DMS53 (cell line): Measurements from ENCODE around the gene RSPH10B2.
A peak's percentile ranks its signal among the peaks of the same experiment; 100 is the strongest.
"Not testable (repeated sequence)": the region's sequence is repeated elsewhere in the genome, so short reads cannot be mapped to it uniquely, and the experiment has no call there.

Experiments used
- DNase-seq: peaks from one replicate; lab custom pipeline; 2025; lab: John Stamatoyannopoulos, UW

RSPH10B2 gene

DNA sequence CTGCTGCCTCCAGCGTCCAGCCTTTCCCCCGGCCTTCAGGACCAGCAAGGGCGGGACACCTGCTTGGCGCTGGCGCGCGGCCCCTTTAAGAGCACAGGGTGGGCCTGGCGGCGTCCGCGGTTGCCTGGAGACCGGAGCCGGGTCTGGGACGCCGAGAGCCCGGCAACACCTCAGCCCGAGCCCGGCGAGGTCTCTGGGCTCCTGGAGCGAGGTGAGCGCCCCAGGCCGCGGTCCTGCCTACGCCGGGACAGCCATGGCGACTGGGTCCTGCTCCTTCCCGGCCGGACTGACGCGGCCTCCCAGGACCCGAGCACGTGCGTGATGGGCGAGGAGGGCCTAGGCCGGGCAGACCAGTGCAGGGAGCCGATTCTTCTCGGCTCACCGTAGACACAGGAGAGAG is at the start of gene RSPH10B2:
Gene RSPH10B2 (plus strand): TSS at position 140 of the 400 bp plus-strand sequence. CDS start 3,575 bp downstream, outside the sequence.
- DNase-seq = not testable (repeated sequence)

DNA sequence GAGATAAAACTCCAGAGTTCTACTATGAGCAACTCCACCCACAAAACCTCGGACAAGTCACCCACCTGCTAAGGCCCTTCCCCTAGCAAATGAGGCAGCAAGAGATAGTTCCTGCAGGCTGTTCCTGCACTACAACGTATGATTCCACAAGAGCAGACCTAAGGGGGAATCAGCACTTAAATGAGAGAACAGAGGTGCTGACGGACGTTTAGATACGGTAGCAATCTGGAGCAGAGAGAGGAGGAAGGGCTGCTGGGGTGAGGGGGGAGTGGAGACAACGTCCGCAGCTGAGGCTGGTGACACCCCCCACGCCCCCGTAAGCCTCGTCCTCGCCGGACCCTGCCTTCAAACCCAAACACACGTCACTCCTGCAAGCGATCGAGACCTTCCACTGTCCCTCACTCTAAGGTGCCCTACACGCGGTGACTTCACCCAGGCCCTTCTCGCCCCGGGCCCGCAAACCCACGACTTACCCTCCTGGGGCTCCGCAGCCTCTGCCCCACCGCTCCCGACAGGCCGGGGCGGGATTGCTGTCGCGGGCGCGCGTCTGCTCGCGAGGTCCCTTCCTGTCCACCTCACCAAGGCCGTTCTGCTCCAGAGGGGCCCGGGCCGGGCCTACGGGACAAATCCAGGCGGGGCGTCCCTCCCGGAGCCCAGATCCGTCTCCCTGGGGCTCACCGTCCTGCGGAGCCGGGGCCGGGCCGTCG is 47.8 kb upstream of the RSPH10B2 start:
- peak; percentile 72 for DNase-seq

DNA sequence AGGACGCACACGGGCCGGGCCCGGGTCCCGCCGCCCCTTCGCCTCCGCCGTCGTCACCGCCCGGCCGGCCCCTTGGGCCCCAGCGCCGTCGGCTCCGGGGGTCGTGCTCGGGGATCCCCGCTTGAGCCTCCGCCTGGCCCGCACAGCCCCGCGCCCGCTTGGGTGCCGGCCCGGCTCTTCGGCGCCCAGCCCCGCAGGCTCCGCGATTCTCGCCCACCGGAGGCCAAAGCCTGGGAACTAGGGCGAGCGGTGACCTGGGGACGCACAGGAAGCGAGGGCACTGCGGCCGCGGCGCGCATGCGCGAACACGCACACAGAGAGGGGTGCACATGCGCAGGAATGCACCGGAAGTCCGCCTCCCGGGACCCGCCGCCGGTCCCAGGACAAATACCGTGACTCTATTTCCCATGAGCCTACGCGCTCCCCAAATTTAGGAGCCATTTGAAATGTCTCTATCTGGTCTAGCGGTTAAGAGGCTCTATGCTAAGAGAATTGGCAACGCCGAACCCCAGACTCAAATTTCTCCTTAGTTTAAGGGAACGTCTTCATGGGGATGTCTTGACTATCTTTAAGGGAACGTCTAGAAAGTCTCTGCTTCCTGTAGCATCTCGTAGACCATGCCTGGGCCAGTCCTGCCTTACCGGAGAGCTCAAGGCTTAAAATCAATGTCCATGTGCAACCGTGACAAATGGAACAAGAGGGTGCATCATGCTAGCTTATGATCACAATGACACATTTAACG is 47.1 kb upstream of the RSPH10B2 start, which contains the start of gene ZNF12:
Gene ZNF12 (minus strand): TSS at position 282 of the 742 bp plus-strand sequence. CDS start 1,774 bp downstream, outside the sequence.
- peak; percentile 98 for DNase-seq

DNA sequence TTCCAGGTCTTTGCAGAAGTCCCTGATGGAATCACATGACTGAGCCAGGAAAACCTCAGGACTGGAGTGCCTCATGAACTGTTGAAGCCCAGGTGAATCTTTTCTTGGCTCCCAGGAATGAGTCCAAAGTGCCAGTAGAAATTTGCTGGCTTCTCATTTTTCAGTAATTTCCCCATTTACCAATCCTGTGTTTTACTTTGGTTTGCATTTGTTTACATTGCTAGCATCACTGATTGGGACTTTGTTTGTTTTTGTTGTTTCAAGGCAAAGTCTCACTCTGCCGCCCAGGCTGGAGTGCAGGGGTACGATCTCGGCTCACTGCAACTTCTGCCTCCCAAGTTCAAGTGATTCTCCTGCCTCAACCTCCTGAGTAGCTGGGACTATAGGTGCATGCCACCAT is 45.6 kb upstream of the RSPH10B2 start:
- no peak for DNase-seq

DNA sequence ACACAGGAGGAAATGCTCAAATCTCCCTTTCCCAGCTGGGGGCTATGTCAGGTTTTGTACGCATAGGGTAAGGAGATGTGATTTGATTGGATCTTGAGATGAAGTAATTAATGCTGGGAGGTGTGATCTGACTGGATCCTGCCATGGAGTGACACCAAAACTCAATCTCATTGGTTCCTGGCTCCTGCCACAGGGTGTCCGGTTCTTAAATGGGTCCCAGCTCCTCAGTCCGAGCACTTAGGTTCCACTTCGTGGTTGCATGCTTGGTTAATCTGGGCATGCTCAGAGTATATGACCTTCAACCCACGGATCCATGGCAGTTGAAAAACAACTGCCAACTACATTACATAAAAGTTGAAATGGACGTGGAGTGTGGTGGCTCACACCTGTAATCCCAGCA is 44.1 kb upstream of the RSPH10B2 start:
- peak; percentile 56 for DNase-seq

DNA sequence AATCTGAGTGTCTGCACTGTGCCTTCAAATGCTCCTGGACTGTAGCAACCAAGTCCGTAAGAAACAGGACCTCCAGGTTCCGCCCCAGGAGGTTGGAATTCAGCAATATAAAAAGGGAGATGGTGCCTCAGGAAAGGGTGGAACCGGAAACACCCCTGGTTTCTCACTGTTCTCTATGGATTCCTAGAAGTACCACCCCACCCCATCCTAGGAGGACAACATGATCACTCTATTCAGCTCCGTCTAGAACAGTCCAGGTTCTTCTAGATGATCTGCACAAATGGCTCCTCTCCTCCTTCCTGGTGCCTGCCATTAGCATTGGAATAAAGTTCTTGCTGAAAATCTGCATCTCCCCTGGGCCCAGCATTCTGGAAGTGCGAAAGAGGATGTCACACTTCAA is 39.5 kb upstream of the RSPH10B2 start:
- no peak for DNase-seq

DNA sequence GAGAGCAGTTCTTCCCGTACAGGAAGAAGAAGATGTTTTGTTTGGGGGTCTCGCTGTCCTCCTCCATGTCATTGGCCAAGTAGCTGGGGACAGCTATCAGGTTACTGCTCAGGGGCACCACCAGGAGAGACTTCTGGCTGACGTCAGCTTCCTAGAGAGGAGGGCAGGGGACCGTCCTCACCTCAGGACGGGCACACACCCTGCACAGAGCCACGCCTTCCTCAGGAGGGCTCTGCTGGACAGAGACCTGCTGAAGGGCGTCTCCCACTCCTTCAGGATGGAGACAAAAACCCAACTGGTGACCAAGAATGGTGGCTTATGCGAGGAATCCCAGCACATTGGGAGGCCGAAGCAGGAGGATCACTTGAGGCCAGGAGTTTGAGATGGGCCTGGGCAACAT is 38.0 kb upstream of the RSPH10B2 start:
- DNase-seq = not testable (repeated sequence)

DNA sequence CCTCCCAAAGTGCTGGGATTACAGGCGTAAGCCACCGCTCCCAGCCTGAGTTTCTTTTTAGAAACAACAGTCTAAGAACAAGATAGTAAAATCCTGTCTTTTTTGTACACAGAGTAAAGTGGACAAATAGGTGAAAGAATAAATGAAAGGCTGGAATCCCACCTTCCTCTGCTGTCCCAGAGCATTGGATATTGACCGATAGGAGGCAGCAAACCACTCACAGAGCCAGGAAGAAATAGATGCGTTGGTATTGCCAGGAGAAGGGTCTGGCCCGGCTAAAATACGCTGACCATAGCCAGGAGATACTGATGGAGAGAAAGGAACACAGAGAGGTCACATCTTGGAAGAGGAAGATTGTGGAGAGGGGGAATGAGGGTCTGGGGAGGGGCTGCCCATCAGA is 35.8 kb upstream of the RSPH10B2 start:
- DNase-seq = peak; percentile 13

DNA sequence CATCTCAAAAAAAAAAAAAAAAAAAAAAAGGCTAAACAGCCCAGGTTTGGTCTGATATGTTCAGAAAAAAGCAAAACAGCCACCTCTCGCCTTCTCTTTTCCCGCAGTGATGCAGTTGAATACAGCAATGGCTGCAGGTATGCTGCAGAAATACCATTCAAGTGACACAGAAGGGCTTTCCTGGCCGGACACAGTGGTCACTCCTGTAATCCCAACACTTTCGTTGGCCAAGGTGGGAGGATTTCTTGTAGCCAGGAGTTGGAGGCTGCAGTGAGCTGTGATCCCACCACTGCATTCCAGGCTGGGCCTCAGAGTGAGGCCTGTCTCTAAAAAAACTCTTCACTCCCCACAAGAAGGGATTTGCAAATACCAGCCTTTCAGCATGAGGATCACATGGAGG is 29.6 kb upstream of the RSPH10B2 start:
- DNase-seq = not testable (repeated sequence)

DNA sequence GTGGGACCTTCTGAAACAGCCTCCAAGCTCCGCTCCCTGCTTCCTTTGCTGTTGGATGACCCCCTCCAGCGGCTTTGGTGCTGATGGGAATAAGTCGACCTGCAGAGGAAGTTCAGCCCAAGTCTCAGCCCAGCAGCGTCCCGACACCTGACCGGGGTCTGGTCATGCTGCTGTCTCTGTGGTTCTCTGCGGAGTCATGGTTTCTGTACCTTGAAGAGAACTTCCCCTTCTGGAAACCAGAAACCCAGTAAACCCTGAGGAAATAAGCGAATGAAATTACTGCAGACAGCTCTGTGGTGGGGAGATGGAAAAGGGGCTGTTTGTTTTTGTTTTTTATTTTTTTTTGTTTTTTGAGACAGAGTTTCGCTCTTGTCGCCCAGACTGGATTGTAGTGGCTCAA is 28.9 kb upstream of the RSPH10B2 start:
- DNase-seq = no peak

DNA sequence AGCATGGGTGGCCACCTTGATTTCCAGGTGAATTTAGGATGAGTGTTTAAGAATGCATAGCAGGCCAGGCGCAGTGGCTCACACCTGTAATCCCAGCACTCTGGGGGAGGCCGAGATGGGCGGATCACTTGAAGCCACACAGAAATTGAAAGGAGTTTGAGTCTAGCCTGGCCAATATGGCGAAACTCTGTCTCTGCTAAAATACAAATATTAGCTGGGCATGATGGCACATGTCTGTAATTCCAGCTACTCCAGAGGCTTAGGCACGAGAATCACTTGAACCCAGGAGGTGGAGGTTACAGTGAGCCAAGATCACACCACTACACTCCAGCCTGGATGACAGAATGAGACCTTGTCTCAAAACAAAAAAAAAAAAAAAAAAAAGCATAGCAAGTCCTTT is 27.6 kb upstream of the RSPH10B2 start:
- DNase-seq = not testable (repeated sequence)

DNA sequence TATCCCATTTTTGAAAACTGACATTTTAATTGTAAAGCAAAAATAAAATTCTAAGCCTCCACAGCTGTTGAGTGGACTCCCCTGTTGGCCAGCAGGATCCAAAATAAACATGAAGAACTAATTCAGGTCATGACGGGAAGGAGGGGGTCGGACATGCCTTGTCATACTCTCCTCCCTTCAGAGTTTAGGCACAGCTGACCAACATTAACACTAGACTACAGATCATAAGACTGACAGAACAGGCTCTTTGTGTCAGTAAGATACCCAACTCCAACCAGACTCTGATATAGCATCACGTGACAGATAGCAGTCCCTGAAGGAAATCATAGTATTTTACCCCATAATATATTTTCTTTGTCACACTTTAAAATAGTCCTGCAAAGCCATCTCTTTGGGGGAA is 26.2 kb upstream of the RSPH10B2 start:
- DNase-seq = no peak

DNA sequence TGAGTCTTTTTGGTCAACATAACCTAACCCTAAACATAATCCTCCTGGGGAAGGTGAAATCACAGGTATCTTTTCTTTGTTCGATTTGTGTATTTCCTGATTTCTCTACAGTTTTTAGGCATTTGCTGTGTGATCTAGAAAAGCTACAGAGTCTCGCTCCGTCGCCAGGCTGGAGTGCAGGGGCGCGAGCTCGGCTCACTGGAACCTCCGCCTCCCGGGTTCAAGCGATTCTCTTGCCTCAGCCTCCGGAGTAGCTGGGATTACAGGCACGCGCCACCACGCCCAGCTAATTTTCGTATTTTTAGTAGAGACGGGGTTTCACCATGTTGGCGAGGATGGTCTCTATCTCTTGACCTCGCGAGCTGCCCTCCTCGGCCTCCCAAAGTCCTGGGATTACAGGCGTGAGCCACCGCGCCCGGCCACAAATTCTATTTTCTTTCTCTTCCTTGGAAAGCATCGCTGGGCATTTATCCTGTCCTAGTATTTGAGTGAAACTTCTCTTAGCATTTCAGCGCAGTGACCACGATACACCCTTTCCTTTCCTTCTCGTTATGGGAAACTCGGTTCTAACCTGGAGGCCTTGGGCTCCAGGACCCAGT is 24.9 kb upstream of the RSPH10B2 start:
- DNase-seq = not testable (repeated sequence)

DNA sequence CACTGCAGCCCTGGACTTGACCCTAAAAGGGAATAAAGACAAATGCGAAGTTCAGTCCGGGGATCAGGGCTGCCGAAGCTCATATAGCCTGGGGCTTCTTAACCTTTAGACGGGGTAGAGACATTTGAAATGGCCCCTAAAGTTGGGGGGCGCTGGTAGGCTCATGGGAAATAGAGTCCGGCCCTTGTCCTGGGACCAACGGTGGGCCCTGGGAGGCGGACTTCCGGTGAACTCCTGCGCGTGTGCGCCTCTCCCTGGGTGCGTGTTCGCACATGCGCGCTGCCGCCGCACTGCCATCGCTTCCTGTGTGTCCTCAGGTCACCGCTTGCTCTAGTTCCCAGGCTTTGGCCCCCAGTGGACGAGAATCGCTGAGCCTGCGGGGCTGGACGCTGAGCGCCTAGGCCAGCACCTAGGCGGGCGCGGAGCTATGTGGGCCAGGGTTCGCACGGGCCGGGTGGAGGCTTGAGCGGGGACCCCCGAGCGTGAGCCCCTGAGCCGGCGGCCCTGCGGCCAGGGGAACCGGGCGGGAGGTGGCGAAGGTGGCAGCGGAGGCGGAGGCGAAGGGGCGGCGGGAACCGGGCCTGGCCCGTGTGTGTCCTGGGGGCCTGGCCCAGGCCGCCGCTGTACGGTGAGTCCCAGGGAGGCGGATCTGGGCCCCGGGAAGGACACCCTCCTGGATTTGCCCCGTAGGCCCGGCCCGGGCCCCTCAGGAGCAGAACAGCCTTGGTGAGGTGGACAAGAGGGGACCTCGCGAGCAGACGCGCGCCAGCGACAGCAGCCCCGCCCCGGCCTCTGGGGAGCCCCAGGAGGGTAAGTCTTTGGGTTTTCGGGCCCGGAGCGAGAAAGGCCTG is 24.2 kb upstream of the RSPH10B2 start:
- peak; percentile 95 for DNase-seq

DNA sequence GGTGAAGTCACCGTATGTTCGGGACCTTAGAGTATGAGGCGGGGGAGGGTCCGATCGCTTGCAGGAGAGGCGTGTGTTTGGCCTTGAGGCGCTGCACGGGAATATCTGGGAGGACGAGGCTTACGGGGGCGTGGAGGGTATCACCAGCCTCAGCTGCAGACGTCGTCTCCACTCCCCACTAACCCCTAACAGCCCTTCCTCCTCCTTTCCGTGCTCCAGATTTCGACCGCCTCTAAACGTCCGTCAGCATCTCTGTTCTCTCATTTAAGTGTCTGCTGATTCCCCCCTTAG is 23.6 kb upstream of the RSPH10B2 start:
- DNase-seq = no peak

DNA sequence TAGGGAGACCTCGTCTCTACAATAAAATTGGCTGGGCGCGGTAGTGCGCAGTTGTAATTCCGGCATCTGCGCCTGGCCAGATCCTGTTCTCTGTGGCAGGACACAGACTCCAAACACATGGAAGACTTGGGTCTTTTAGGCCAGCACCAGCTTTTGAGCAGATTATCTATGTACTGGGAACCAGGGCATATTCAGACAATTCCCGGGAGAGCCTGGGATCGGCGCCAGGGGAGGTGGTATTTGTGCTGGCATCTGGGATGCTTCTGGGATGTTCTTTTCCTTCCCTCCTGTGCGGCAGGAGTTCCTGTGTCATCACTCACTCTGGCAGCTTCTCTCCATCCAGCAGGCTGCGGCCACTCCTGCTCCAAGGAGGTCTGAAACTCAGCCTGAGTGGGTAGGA is 15.5 kb upstream of the RSPH10B2 start:
- DNase-seq = not testable (repeated sequence)

DNA sequence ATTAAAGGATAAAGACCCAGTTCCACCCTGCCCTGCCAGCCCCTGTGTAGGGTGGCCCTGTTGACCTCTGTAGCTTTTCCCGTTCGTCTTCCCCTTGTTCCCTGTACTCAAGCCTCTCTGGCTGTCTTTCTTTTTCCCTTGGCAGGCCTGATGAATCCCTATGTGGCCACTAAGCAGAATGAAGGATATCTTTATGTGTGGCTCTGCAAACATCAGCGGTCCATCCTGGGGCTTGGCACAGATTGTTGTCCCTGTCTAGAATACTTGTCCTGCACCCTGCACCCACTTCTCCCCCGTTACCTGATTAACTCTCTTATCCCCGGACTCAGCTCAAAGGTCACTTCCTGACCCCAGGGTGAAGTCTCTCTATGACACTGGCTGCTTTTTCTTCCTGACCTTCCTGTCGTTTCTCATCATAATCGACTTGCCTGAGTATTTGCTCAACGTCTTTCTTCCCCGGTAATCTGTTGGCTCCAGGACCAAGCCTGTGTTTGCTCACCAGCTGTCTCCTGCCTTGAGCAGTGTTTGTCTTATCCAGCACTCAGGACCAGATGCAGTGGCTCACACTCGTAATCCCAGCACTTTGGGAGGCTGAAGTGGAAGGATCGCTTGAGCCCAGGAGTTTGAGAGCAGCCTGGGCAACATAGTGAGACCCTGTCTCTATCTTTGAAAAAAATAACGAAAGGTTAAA is 9.3 kb upstream of the RSPH10B2 start:
- not testable (repeated sequence) for DNase-seq

DNA sequence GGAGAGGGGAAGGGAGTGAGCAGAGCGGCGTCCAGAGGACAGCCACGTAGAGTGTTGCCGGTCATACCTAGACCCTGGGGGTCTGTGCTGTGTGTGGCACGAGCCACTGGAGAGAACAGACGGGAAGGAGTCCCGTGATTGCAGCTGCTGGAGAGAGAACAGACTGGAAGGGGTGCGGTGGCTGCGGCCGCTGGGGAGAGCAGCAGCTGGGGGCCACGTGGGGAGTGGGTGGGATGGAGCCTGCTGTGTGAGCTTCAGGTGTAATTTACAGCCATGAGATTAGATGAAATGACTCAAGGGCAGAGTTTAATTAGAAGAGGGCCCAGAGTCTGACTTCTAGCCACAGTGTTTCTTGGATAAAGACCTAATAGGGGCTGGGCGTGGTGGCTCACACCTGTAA is 4.6 kb upstream of the RSPH10B2 start:
- DNase-seq = not testable (repeated sequence)

DNA sequence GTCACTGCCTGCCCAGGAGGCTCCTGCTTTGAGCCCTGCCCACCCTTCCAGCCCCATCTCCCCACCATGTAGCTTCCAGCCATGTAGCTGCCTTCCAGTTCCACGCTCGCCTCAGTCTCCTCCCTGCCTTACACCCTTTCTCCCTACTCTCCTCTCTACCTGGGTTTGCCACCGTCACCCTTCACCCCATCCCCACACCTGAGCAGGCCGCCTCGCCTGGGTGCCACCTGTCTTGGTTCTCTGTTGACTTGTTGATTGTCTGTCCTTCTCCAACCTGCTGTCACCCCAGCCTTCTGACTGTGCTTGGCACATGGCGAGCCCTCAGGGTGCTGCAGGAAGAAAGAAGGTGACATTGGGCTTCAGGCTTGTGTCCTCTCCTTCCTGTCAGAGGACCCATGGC is 3.7 kb upstream of the RSPH10B2 start:
- not testable (repeated sequence) for DNase-seq

DNA sequence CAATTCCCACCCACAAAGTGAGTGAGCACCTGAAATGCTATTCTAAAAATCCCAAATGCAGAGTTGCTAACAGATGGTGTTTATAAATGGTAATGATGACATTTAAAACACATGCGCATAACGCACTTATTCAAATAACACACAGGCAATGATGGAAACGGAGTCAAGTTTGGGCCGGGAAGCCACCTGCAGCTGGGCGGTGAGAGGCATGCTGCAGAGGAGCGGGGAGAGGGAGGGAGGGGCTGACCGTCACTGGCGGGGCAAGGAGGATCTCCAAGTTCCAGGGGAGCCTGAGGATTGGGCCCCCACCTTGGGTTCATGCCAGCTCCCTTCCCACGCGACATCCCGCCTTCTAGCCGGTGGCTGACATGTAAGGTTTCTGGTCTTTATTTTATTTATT is 7.3 kb downstream of the RSPH10B2 start:
- DNase-seq = not testable (repeated sequence)

DNA sequence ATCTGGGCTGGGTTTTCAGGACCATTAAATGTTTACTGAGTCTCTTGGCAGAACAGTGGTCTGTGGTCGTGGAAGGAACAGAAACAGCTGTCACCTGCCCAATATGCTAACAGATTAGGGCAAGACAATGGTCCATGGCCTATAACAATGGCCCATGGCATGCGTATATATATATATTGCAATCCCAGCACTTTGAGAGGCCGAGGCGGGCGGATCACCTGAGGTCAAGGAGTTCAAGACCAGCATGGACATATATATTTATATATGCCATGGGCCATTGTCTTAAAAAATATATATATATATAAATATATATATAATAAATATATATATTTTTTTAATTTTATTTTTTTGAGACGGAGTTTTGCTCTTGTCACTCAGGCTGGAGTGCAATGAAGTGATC is 27.7 kb downstream of the RSPH10B2 start:
- DNase-seq = not testable (repeated sequence)

DNA sequence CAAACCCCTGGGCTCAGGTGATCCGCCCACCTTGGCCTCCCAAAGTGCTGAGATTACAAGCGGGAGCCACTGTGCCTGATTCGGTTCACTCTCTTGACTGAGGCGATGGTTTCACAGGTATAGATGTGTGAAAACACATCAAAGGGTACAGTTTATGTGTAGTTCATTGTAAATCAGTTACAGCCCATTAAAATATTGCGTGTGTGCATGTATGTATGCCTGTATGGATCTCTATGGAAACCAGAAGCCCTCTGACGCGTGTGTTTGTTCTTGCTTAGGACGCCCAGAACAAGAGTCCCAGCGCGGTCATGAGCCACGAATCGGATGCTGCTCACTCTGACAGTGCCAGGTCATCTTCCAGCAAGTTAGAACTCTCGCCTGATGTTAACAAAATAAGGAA is 35.5 kb downstream of the RSPH10B2 start:
- not testable (repeated sequence) for DNase-seq
